Natural killer cell (primary cell): ENCODE results near the gene CHD8. TPM values are rescaled to one million over a fixed set of nuclear protein-coding genes. Genes with fewer than 3 reads are reported as not detected.
A peak's percentile ranks its signal among the peaks of the same experiment; 100 is the strongest.

Experiments
- ATAC-seq, 3 donors: fragments of 150-1000 bp in 2 of 3; fragments of 200-7000 bp in 1 of 3; cut with Tn5 transposase; 1 replicate in 1 of 3; 2 replicates in 2 of 3; pipeline ENCODE4 v1.10.0; 2021; ENCODE audit warnings: mild to moderate bottlenecking in 2 of 3, moderate library complexity in 2 of 3
- DNase-seq, 2 donors: peaks; one replicate each; pipeline versions ENCODE4 v3.0.0 to v3.0.0-alpha.2; 2013 to 2021; ENCODE audit warnings: mixed read lengths in 1 of 2
- H3K27ac ChIP-seq: one replicate; pipeline ENCODE4 v1.5.1; 2013; ENCODE audit warnings: mild to moderate bottlenecking, low read length
- H3K27me3 ChIP-seq: one replicate; pipeline ENCODE4 v1.6.1; 2013; ENCODE audit warnings: low read length; ENCODE audit not compliant: control insufficient read depth, insufficient read depth
- H3K36me3 ChIP-seq: one replicate; pipeline ENCODE4 v1.6.1; 2013; ENCODE audit warnings: low read length; ENCODE audit not compliant: control insufficient read depth, insufficient read depth
- H3K4me1 ChIP-seq: one replicate; pipeline ENCODE4 v1.6.1; 2013; ENCODE audit warnings: low read length; ENCODE audit not compliant: control insufficient read depth, insufficient read depth
- H3K4me3 ChIP-seq: one replicate; pipeline ENCODE4 v1.5.1; 2013; ENCODE audit warnings: low read length
- H3K9me3 ChIP-seq: one replicate; pipeline ENCODE4 v1.6.1; 2013; ENCODE audit warnings: low read length; ENCODE audit not compliant: control insufficient read depth, insufficient read depth
- H3K27ac Mint-ChIP-seq, 2 donors: one replicate each; pipeline ENCODE4 v1.8.0; 2022; ENCODE audit warnings: mild to moderate bottlenecking in 2 of 2, mixed read lengths in 2 of 2, moderate library complexity in 1 of 2
- H3K27me3 Mint-ChIP-seq, 2 donors: one replicate each; pipeline ENCODE4 v1.8.0; 2022; ENCODE audit warnings: low read depth in 2 of 2, mixed read lengths in 2 of 2
- H3K36me3 Mint-ChIP-seq: one replicate; pipeline ENCODE4 v1.8.0; 2022; ENCODE audit warnings: mixed read lengths
- H3K4me1 Mint-ChIP-seq, 2 donors: one replicate each; pipeline ENCODE4 v1.8.0; 2022; ENCODE audit warnings: mixed read lengths in 2 of 2
- H3K4me3 Mint-ChIP-seq: one replicate; pipeline ENCODE4 v1.8.0; 2022; ENCODE audit warnings: mild to moderate bottlenecking, moderate library complexity, mixed read lengths
- H3K9me3 Mint-ChIP-seq, 2 donors: one replicate each; pipeline ENCODE4 v1.8.0; 2022; ENCODE audit warnings: mixed read lengths in 2 of 2
- CTCF ChIP-seq: fragments of 200-600 bp; IDR thresholded peaks from one replicate; pipeline ENCODE4 v1.8.0; 2022; ENCODE audit warnings: antibody characterized with exemption
- WGBS: methylation state at CpG from one replicate; pipeline ENCODE4 v1.1.7; 2013; ENCODE audit warnings: missing lambda C conversion rate; ENCODE audit not compliant: insufficient coverage; 5-methylcytosine and 5-hydroxymethylcytosine counted together
- intact Hi-C: fragments of 100-400 bp; cut with micrococcal nuclease; formaldehyde crosslinking; loops from one replicate; pipeline ENCODE4 v1.14.2; 2022
- total RNA-seq, 4 donors: library from RNA; stranded (reverse); fragments of 120-200 nt in 1 of 4; gene quantifications; one replicate each; pipeline versions ENCODE4 v1.2.3 to v1.2.4, GENCODE V29; 2013 to 2022

CHD8 gene
- total RNA-seq, 3 donors from 2014 or later (not counting 1 experiment from before 2014, with no cell fraction given), result 150 to 167 (median 162) TPM

DNA sequence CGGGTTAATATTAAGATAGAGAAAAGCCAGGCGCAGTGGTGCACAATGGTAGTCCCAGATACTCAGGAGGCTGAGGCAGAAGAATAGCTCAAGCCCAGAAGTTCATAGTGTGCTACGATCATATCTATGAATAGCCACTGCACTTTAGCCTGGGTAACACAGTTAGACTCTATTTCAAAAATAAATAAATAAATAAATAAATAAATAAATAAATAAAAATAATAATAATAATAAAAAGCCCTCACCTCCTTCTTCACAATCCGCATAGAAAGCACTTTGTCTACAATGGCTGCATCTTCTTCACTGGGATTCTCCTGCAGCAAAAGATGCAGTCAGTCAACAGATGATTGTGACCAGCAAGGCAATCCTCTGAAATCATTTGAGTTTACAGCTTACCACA lies 40.6 kb downstream of the CHD8 start:
- H3K4me1 ChIP-seq, result no peaks in the 10 kb centered on the region
- Mint-ChIP-seq H3K4me1 (no peaks in the 10 kb centered on the region), H3K4me3 (no peak overlapping the region), H3K27me3 (no peaks in the 10 kb centered on the region), H3K9me3 (no peaks in the 10 kb centered on the region), H3K36me3 (peaks cover 19% of the 10 kb centered on the region), H3K27ac (no peak overlapping the region)
- 98% methylated on average over 3 of the region's 4 CpGs for WGBS
- peaks cover 69% of the 10 kb centered on the region for H3K36me3 ChIP-seq
- DNase-seq (no peak), ATAC-seq (no peak)
- H3K4me3 ChIP-seq, result no peak overlapping the region
- intact Hi-C loops, result no loop called here
- no peak overlapping the region for H3K27ac ChIP-seq
- no peaks in the 10 kb centered on the region for H3K27me3 ChIP-seq
- H3K9me3 ChIP-seq, result no peaks in the 10 kb centered on the region
- TF ChIP-seq CTCF, result no peak

GRCh38 chr14:21414137-21414631 lies 41.7 kb downstream of the CHD8 start:
- intact Hi-C loops, result no loop called here
- DNase-seq (no peak), ATAC-seq (no peak)
- Histone ChIP-seq H3K27me3 (no peaks in the 10 kb centered on the region), H3K36me3 (peaks cover 73% of the 10 kb centered on the region), H3K4me3 (no peak overlapping the region), H3K4me1 (no peaks in the 10 kb centered on the region), H3K27ac (no peak overlapping the region), H3K9me3 (no peaks in the 10 kb centered on the region)
- H3K27ac Mint-ChIP-seq, result no peak overlapping the region
- peaks cover 26% of the 10 kb centered on the region for H3K36me3 Mint-ChIP-seq
- H3K4me1 Mint-ChIP-seq, result no peaks in the 10 kb centered on the region
- no CpG with 5 or more reads among the region's 1 CpG for WGBS
- H3K4me3 Mint-ChIP-seq, result no peak overlapping the region
- no peak for TF ChIP-seq CTCF
- no peaks in the 10 kb centered on the region for H3K9me3 Mint-ChIP-seq
- H3K27me3 Mint-ChIP-seq, result no peaks in the 10 kb centered on the region

- TF ChIP-seq CTCF, result no peak
- H3K36me3 Mint-ChIP-seq, result peaks cover 53% of the 10 kb centered on the region
- Histone ChIP-seq H3K27me3 (no peaks in the 10 kb centered on the region), H3K9me3 (no peaks in the 10 kb centered on the region), H3K27ac (no peak overlapping the region), H3K36me3 (peaks cover 88% of the 10 kb centered on the region), H3K4me3 (no peak overlapping the region), H3K4me1 (no peaks in the 10 kb centered on the region)
- H3K4me3 Mint-ChIP-seq, result no peak overlapping the region
- 95% methylated on average over 3 of the region's 3 CpGs for WGBS
- no peaks in the 10 kb centered on the region for H3K9me3 Mint-ChIP-seq
- peak overlapping the region in 1 of 2 donors; percentile 60 for H3K27ac Mint-ChIP-seq
- H3K27me3 Mint-ChIP-seq, result no peaks in the 10 kb centered on the region
- intact Hi-C loops, result no loop called here
- H3K4me1 Mint-ChIP-seq, result no peaks in the 10 kb centered on the region
- no peak for ATAC-seq
- no peak for DNase-seq
These were observed 47.8 kb downstream of the CHD8 start for GRCh38 chr14:21408147-21408546.

- intact Hi-C loops, result no loop called here
- no peaks in the 10 kb centered on the region for H3K4me1 ChIP-seq
- H3K4me3 ChIP-seq, result no peak overlapping the region
- H3K9me3 ChIP-seq, result no peaks in the 10 kb centered on the region
- Mint-ChIP-seq H3K27me3 (no peaks in the 10 kb centered on the region), H3K4me1 (no peaks in the 10 kb centered on the region), H3K36me3 (peaks cover 60% of the 10 kb centered on the region), H3K4me3 (no peak overlapping the region), H3K27ac (peak overlapping the region in 1 of 2 donors; percentile 13), H3K9me3 (no peaks in the 10 kb centered on the region)
- no peak for DNase-seq
- no peaks in the 10 kb centered on the region for H3K27me3 ChIP-seq
- ATAC-seq, result no peak
- no peak for TF ChIP-seq CTCF
- peaks cover 91% of the 10 kb centered on the region for H3K36me3 ChIP-seq
- no peak overlapping the region for H3K27ac ChIP-seq
These were observed 49.7 kb downstream of the CHD8 start for GRCh38 chr14:21406213-21406612.
